T47D (cell line): Measurements from ENCODE around the gene EFHC1.
A peak's percentile ranks its signal among the peaks of the same experiment; 100 is the strongest.
"Not testable (repeated sequence)": the region's sequence is repeated elsewhere in the genome, so short reads cannot be mapped to it uniquely, and the experiment has no call there.

Experiments used
- DNase-seq, 2 experiments: peaks; one replicate each; pipeline versions ENCODE4 v3.0.0 to v3.0.0-alpha.2; 2011 to 2012; ENCODE audit warnings: low read depth in 1 of 2, low spot score in 1 of 2
- JUND ChIP-seq: IDR thresholded peaks from 2 replicates; pipeline ENCODE4 v1.6.1; 2012; ENCODE audit warnings: low read depth
- in situ Hi-C: cut with HindIII; loops from 2 replicates; pipeline ENCODE4 v1.10.0; 2016; ENCODE audit warnings: low sequenced_read_pairs, low pct_unique_long_range_greater_than_20kb

EFHC1 gene

DNA sequence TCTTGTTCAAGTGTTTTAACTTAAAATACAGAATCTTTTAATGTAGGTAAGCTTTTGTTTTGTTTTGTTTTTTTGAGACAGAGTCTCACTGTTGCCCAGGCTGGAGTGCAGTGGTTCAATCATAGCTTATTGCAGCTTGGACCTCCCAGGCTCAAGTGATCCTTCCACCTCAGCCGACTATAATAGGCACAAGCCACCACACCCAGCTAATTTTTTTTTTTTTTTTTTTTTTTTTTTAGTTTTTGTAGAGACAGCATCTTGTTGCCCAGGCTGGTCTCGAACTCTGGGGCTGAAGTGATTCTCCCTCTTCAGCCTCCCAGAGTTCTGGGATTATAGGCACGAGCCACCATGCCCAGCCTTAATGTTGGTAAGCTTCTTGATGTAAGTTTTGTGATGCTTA, 3.3 kb downstream of the EFHC1 start:
- no peak for TF ChIP-seq JUND
- DNase-seq, result no peak
- in situ Hi-C loops, result loop anchor here (25.0 kb wide), 1 partner anchor 239 kb away; the partner anchor contains the start of gene TMEM14A

GRCh38 chr6:52423971-52424381, 3.8 kb downstream of the EFHC1 start:
- TF ChIP-seq JUND, result no peak
- DNase-seq, result no peak
- in situ Hi-C loops, result loop anchor here (25.0 kb wide), 1 partner anchor 238 kb away; the partner anchor contains the start of gene TMEM14A

DNA sequence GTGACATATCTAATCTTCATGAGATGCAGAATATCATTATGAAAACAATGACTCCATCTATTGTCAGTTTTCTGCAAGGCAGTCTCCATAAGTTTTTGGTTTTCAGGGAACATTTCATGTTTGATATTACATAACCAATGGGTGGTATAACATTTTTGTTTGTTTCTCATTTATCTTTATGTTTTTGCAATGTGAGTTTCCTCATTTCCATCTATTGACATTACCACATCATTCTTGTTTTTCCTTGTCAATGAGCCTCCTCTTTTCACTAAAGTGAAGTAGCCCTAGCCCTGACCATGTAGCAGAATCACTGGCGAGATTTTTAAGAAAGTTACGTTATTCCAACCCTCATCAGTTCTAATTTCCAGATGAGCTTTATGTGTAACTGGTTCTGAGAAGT, 4.4 kb downstream of the EFHC1 start:
- no peak for DNase-seq
- no peak for TF ChIP-seq JUND
- in situ Hi-C loops, result loop anchor here (25.0 kb wide), 1 partner anchor 238 kb away; the partner anchor contains the start of gene TMEM14A

GRCh38 chr6:52426667-52427066, 6.5 kb downstream of the EFHC1 start:
- DNase-seq, result no peak
- in situ Hi-C loops, result no loop called here
- TF ChIP-seq JUND, result no peak

- in situ Hi-C loops, result not testable (repeated sequence)
- DNase-seq, result peak in 1 of 2 experiments; percentile 11
These were observed 13.2 kb downstream of the EFHC1 start for GRCh38 chr6:52433294-52433693.

- TF ChIP-seq JUND, result no peak
- DNase-seq, result no peak
- in situ Hi-C loops, result no loop called here
These were observed 15.2 kb downstream of the EFHC1 start for GRCh38 chr6:52435345-52435744.

GRCh38 chr6:52438926-52439325, 18.8 kb downstream of the EFHC1 start:
- no peak for DNase-seq
- TF ChIP-seq JUND, result no peak
- in situ Hi-C loops, result no loop called here

DNA sequence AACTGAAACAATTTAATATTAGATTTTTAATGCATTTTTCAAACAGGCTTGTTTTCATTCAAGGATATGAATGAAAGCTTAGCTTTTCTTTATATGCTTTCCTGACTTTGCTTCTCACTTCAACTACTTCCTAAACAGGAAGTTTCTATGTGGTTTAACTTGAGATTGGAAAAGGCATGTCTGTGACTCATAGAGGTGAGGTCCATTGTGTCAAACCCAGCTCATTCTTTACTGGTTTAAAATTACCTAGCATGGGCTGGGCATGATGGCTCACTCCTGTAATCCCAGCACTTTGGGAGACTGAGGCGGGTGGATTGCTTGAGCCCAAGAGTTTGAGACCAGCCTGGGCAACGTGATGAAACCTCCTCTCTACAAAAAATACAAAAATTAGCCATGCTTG, 34.4 kb downstream of the EFHC1 start:
- DNase-seq, result no peak
- in situ Hi-C loops, result no loop called here
- TF ChIP-seq JUND, result no peak

- in situ Hi-C loops, result no loop called here
- TF ChIP-seq JUND, result no peak
- no peak for DNase-seq
These were observed 37.0 kb downstream of the EFHC1 start for GRCh38 chr6:52457096-52457495.

DNA sequence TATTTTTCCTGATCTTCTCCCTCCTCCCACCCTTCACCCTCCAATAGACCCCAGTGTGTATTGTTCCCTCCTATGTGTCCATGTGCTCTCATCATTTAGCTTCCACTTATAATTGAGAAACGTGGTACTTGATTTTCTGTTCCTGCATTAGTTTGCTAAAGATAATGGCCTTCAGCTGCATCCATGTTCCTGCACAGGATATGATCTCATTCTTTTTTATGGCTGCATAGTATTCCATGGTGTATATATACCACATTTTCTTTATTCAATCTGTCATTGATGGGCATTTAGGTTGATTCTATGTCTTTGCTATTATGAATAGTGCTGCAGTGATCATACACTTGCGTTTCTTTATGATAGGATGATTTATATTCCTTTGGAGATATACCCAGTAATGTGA, 41.1 kb downstream of the EFHC1 start:
- in situ Hi-C loops, DNase-seq: not testable (repeated sequence)

DNA sequence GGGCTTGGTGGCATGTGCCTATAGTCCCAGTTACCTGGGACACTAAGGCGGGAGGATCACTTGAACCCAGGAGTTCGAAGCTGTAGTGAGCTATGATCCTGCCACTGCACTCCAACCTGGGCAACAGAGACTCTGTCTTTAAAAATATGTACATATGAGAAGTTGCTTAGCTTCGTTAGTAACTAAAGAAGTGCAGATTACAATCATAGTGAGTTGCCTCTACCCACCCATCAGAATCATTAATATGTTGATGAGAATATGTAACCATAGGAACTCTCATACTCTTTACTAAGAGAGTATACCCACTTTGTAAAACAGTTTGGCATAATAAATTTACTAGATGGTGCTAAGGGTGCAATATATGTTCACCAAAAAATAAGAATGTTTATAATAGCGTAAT, 54.0 kb downstream of the EFHC1 start:
- DNase-seq, result no peak
- TF ChIP-seq JUND, result no peak
- in situ Hi-C loops, result no loop called here

DNA sequence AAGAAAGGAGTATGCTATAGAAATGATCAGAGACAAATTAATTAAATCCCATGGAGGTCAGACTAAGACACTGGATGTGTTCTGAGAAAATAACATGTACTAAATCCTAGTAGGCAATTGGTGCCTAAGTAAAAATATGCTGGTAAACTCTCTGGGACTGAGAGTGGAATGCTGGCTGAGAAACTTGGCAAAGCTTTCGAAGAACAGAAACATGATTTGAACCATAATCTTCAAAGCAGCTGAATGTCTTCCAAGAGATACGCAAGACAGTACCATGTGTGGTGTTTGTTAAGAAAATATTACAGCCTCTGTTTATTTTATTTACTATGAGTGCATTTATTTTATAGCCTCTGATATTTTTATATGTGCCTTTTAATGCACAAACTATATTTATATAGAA, 55.2 kb downstream of the EFHC1 start:
- no peak for TF ChIP-seq JUND
- DNase-seq, result no peak
- in situ Hi-C loops, result no loop called here

GRCh38 chr6:52482903-52483670, 62.9 kb downstream of the EFHC1 start:
- in situ Hi-C loops, result no loop called here
- TF ChIP-seq JUND, result no peak
- DNase-seq, result no peak

DNA sequence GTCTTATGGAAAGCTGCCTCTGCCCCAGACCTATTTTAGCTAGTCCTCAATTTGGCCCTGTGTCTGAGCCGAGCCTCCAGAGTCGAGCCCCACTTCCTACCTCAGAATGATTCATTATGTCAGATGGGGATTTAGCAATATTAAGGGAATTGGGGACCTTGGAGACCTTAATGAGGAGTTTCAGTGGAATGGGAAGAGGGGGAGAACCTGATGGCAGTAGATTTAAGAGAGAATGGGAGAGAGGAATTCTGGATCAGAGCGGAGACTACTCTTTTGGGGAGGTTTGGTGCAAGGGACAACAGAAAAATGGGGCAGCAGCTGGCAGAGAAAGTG, 63.5 kb downstream of the EFHC1 start:
- in situ Hi-C loops, result no loop called here
- no peak for TF ChIP-seq JUND
- DNase-seq, result no peak
